ENCODE results near the gene MEX3D. TPM values are rescaled to one million over a fixed set of nuclear protein-coding genes. Genes with fewer than 3 reads are reported as not detected.

MEX3D gene
- total RNA-seq, 6 experiments from 2014 or later, result 6.7 to 16.6 (median 10.3) TPM

Small RNAs within 50 kb of the gene (small RNA-seq; reads per million reads assigned to genes)
- gene AC005943.2 (0 reads per million in 2 experiments), gene RN7SL477P (0 reads per million in 2 experiments), gene RNU6-1223P (0 reads per million in 2 experiments)

Other genes with a start within 250 kb of the MEX3D start
- gene NDUFS7, start 184.4 kb downstream of the MEX3D start, total RNA-seq, result 100 to 1,000 TPM in 2 of 6 experiments, 10 to 100 TPM in 4; 70.1 to 210 (median 85.0) TPM
- 100 to 1,000 TPM; 151 to 380 (median 221) TPM for gene GAMT, start 166.8 kb downstream of the MEX3D start, total RNA-seq
- 10 to 100 TPM; 22.3 to 50.9 (median 42.2) TPM for gene DAZAP1, start 160.7 kb downstream of the MEX3D start, total RNA-seq
- gene RPS15, start 129.9 kb downstream of the MEX3D start, total RNA-seq, result 1,000 to 10,000 TPM in 2 of 6 experiments, 100 to 1,000 TPM in 4; 334 to 1,615 (median 355) TPM
- gene APC2, start 118.2 kb downstream of the MEX3D start, total RNA-seq, result under 1 TPM in 3 of 6 experiments, not detected in 3; 0.06 to 0.13 (median 0.06) TPM
- 10 to 100 TPM; 12.2 to 32.7 (median 15.3) TPM for gene C19orf25, start 89.1 kb downstream of the MEX3D start, total RNA-seq
- 1 to 10 TPM; 2.0 to 8.0 (median 3.6) TPM for gene PCSK4, start 78.0 kb downstream of the MEX3D start, total RNA-seq
- gene REEP6, start 77.1 kb downstream of the MEX3D start, total RNA-seq, result 100 to 1,000 TPM; 113 to 218 (median 177) TPM
- gene ADAMTSL5, start 55.3 kb downstream of the MEX3D start, total RNA-seq, result 1 to 10 TPM; 1.8 to 6.9 (median 4.5) TPM
- gene PLK5, start 44.2 kb downstream of the MEX3D start, total RNA-seq, result not detected
- gene MBD3, start 24.5 kb upstream of the MEX3D start, total RNA-seq, result 10 to 100 TPM; 27.3 to 72.1 (median 30.1) TPM
- gene UQCR11, start 37.1 kb upstream of the MEX3D start, total RNA-seq, result 100 to 1,000 TPM in 4 of 6 experiments, 10 to 100 TPM in 2; 59.6 to 202 (median 172) TPM
- gene TCF3, start 84.3 kb upstream of the MEX3D start, total RNA-seq, result 10 to 100 TPM; 11.0 to 30.1 (median 15.9) TPM
- not detected for gene ONECUT3, start 185.2 kb upstream of the MEX3D start, total RNA-seq
- gene ATP8B3, start 244.0 kb upstream of the MEX3D start, total RNA-seq, result 1 to 10 TPM in 5 of 6 experiments, under 1 TPM in 1; 0.86 to 5.7 (median 3.1) TPM

All from right lobe of liver (tissue), 5 donors.